Ammon's horn (tissue), 1 donor: ENCODE data around the gene RANGAP1.

Experiments
- DNase-seq: peaks from one replicate; pipeline ENCODE4 v3.0.0-alpha.2; 2016; ENCODE audit warnings: low spot score

RANGAP1 gene

GRCh38 chr22:41234815-41235695 lies 50.9 kb downstream of the RANGAP1 start:
- no peak for DNase-seq

- no peak for DNase-seq
Measured at GRCh38 chr22:41231369-41231768, 54.6 kb downstream of the RANGAP1 start.

- DNase-seq: no peak
Measured at GRCh38 chr22:41230401-41230785, 55.6 kb downstream of the RANGAP1 start.

GRCh38 chr22:41229730-41230400 lies 56.1 kb downstream of the RANGAP1 start:
- DNase-seq: no peak

- no peak for DNase-seq
Measured at GRCh38 chr22:41229215-41229614, 56.8 kb downstream of the RANGAP1 start.

- DNase-seq: peak; percentile 66
Measured at GRCh38 chr22:41226723-41227655, 59.0 kb downstream of the RANGAP1 start.

GRCh38 chr22:41223535-41223934 lies 62.5 kb downstream of the RANGAP1 start:
- no peak for DNase-seq

GRCh38 chr22:41222846-41223507 lies 63.0 kb downstream of the RANGAP1 start:
- DNase-seq: no peak

- peak; percentile 78 for DNase-seq
Measured at GRCh38 chr22:41217553-41218157, 68.3 kb downstream of the RANGAP1 start.

- no peak for DNase-seq
Measured at GRCh38 chr22:41216984-41217383, 69.0 kb downstream of the RANGAP1 start.

- no peak for DNase-seq
Measured at GRCh38 chr22:41215926-41216325, 70.1 kb downstream of the RANGAP1 start.

- DNase-seq: no peak
Measured at GRCh38 chr22:41215409-41215808, 70.6 kb downstream of the RANGAP1 start.

GRCh38 chr22:41206719-41207118 lies 79.3 kb downstream of the RANGAP1 start:
- DNase-seq: no peak

GRCh38 chr22:41204992-41205900 lies 80.7 kb downstream of the RANGAP1 start, which contains the start of gene L3MBTL2:
L3MBTL2 (plus strand) TSS chr22:41205312; CDS start chr22:41205363, 51 bp downstream.
- DNase-seq: peak; percentile 99

GRCh38 chr22:41204066-41204465 lies 81.9 kb downstream of the RANGAP1 start:
- no peak for DNase-seq

- no peak for DNase-seq
Measured at GRCh38 chr22:41203118-41203517, 82.9 kb downstream of the RANGAP1 start.

GRCh38 chr22:41201141-41201540 lies 84.8 kb downstream of the RANGAP1 start:
- no peak for DNase-seq

GRCh38 chr22:41198027-41198580 lies 87.9 kb downstream of the RANGAP1 start:
- peak; percentile 47 for DNase-seq
